Ovary (tissue), 9 donors: Measurements from ENCODE around the gene KRT85. TPM values are rescaled to one million over a fixed set of nuclear protein-coding genes. Genes with fewer than 3 reads are reported as not detected.

ENCODE experiments used
- DNase-seq, 5 donors: peaks; one replicate each; pipeline ENCODE4 v3.0.0-alpha.2; 2019 to 2020
- H3K27ac ChIP-seq, 2 donors: fragments of 200-600 bp; one replicate each; pipeline versions ENCODE4 v1.5.1 to v1.8.0; 2019 to 2022
- H3K27me3 ChIP-seq: fragments of 200-600 bp; one replicate; pipeline ENCODE4 v1.8.0; 2022
- H3K36me3 ChIP-seq: fragments of 200-600 bp; sonication (generic); one replicate; pipeline ENCODE4 v1.5.1; 2019
- H3K4me1 ChIP-seq: one replicate; pipeline ENCODE4 v1.8.1; 2013; ENCODE audit warnings: mild to moderate bottlenecking, moderate library complexity; ENCODE audit not compliant: insufficient read depth
- H3K4me3 ChIP-seq: fragments of 200-600 bp; sonication (generic); one replicate; pipeline ENCODE4 v1.5.1; 2017
- H3K9me3 ChIP-seq, 2 donors: fragments of 200-600 bp in 1 of 2; sonication (generic) in 1 of 2; one replicate each; pipeline versions ENCODE4 v1.5.1 to v1.8.1; 2013 to 2019; ENCODE audit warnings: mild to moderate bottlenecking in 1 of 2, moderate library complexity in 1 of 2
- EP300 ChIP-seq: sonication (generic); formaldehyde crosslinking; IDR thresholded peaks from one replicate; pipeline ENCODE4 v1.6.1; 2017; ENCODE audit warnings: antibody characterized with exemption
- POLR2A ChIP-seq: fragments of 450-650 bp; IDR thresholded peaks from one replicate; pipeline ENCODE4 v1.6.1; 2017; ENCODE audit warnings: antibody characterized with exemption, mild to moderate bottlenecking, moderate library complexity
- WGBS, 3 donors: extraction: QIAGEN DNeasy Blood & Tissue Kit in 1 of 3; methylation state at CpG; one replicate each; pipeline versions ENCODE4 v1.1.5 to v1.1.7; 2013 to 2017; 5-methylcytosine and 5-hydroxymethylcytosine counted together
- intact Hi-C, 4 donors: fragments of 100-400 bp; cut with DNase I; formaldehyde crosslinking; loops; one replicate each; pipeline versions ENCODE4 v1.11.0 to v1.15.1; 2022 to 2023
- polyA plus RNA-seq, 2 donors: library from polyadenylated mRNA; stranded (reverse); fragments of 200-250 nt in 1 of 2; fragments of 350-450 nt in 1 of 2; fragmentation: Illumina TruSeq in 1 of 2; extraction: RNeasy Lipid Tissue Mini Kit (QIAGEN cat#74804) in 1 of 2; gene quantifications; one replicate each; pipeline ENCODE4 v1.2.3, GENCODE V29; 2013 to 2014
- total RNA-seq, 7 donors: library from RNA; depleted of rRNA in 2 of 7; stranded (reverse); fragments of >200 nt in 2 of 7; fragmentation: NEBNext Ultra II Directional in 3 of 7; extraction: Animal tissue kit (Norgen Biotek cat#: 25700) in 3 of 7; gene quantifications; one replicate each; pipeline versions ENCODE4 v1.1.0 to v1.2.4, GENCODE V29; 2016 to 2023
- TF ChIP-seq, protein P1 (sequence below), 3 donors: fragments of 450-650 bp in 2 of 3; fragments of 200-600 bp in 1 of 3; IDR thresholded peaks; one replicate each; pipeline versions ENCODE4 v1.5.1 to v1.8.0; 2016 to 2022; ENCODE audit warnings: antibody characterized with exemption in 3 of 3, mild to moderate bottlenecking in 1 of 3
- donor health status: DM: no; HTN: no; CAD: no; lungs with moderate emphysema.
- donor health status: DM: no; HTN: no; CAD: no.
- donor health status: Bipolar disorder and iron deficiency.
- donor health status: DM: yes; HTN: yes; CAD: no.
- donor health status: DM: no; HTN: no; CAD: no.
- donor health status: DM: yes; HTN: yes; CAD: no.

Gene KRT85
- total and polyA plus RNA-seq, 9 donors: not detected

DNA sequence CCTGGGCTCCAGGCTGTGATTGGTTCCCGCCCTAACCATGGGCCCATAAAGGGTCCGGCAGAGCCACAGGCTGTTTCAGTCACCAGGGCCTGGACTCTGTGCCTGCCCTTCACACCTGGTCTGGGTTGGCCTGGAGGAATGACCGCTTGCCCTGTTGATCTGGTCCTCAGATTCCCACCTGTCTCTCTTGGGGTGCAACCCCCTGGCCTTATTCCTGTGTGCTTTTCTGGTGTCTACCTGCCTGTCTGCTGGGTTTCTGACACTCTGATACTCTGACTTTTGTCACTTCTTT, 43.2 kb downstream of the KRT85 start:
- intact Hi-C loops: no loop called here
- no peaks in the 10 kb centered on the region for H3K9me3 ChIP-seq
- WGBS, 3 donors: 80 to 92% (median 84%) methylated on average over 3 of the region's 3 CpGs
- no peak for DNase-seq
- H3K27ac ChIP-seq: no peak overlapping the region
- TF ChIP-seq EP300 (no peak), POLR2A (no peak)
- TF ChIP-seq, protein P1, sequence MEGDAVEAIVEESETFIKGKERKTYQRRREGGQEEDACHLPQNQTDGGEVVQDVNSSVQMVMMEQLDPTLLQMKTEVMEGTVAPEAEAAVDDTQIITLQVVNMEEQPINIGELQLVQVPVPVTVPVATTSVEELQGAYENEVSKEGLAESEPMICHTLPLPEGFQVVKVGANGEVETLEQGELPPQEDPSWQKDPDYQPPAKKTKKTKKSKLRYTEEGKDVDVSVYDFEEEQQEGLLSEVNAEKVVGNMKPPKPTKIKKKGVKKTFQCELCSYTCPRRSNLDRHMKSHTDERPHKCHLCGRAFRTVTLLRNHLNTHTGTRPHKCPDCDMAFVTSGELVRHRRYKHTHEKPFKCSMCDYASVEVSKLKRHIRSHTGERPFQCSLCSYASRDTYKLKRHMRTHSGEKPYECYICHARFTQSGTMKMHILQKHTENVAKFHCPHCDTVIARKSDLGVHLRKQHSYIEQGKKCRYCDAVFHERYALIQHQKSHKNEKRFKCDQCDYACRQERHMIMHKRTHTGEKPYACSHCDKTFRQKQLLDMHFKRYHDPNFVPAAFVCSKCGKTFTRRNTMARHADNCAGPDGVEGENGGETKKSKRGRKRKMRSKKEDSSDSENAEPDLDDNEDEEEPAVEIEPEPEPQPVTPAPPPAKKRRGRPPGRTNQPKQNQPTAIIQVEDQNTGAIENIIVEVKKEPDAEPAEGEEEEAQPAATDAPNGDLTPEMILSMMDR (IDR thresholded peaks at IDR 0.05): no peak
- no peaks in the 10 kb centered on the region for H3K27me3 ChIP-seq
- H3K4me1 ChIP-seq: no peaks in the 10 kb centered on the region
- H3K4me3 ChIP-seq: no peak overlapping the region
- H3K36me3 ChIP-seq: no peaks in the 10 kb centered on the region

DNA sequence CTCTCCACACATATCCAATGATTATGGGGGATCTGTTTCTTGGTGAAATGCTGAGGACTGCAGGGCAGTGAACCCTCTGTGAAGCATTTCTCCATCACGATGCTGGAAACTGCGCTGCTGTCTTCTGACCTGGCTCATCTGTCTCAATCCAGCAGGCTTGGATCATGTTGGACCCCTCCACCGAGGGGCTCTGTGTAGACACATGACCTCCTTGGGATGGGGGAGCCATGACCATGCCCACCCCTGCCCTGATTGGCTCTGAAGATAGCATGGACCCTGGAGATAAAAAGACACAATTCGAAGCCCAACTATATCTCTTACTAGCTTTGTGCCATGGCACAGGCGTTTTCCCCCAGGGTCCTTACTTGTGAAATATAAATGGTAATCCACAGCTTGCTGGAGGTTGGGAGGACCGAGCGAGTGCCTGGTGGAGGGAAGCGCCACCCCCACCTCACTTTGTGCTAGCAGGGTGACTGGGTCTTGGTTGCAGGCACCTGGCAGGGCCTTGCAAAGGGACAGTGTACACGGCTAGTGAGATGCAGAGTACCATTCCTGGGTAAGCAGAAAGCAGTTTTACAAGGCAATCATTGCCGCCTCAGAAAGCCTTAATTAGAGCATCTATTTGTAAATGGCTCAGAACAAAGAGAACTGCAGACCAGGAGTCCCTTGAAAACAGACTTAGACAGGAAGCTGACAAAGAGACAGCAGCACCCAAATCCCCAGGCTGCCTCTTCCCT, 43.7 kb downstream of the KRT85 start:
- H3K9me3 ChIP-seq: no peaks in the 10 kb centered on the region
- H3K27me3 ChIP-seq: no peaks in the 10 kb centered on the region
- TF ChIP-seq EP300: no peak
- no peak for TF ChIP-seq POLR2A
- TF ChIP-seq, protein P1 (IDR thresholded peaks at IDR 0.05): no peak
- intact Hi-C loops: no loop called here
- H3K27ac ChIP-seq: no peak overlapping the region
- H3K4me1 ChIP-seq: no peaks in the 10 kb centered on the region
- 83 to 89% (median 89%) methylated on average over 10 of the region's 10 CpGs for WGBS, 3 donors
- DNase-seq: peak in 1 of 5 donors; percentile 7
- no peaks in the 10 kb centered on the region for H3K36me3 ChIP-seq
- H3K4me3 ChIP-seq: no peak overlapping the region

- TF ChIP-seq, protein P1 (IDR thresholded peaks at IDR 0.05): no peak
- TF ChIP-seq EP300 (no peak), POLR2A (no peak)
- no peak for DNase-seq
- Histone ChIP-seq H3K36me3 (no peaks in the 10 kb centered on the region), H3K4me1 (no peaks in the 10 kb centered on the region), H3K27ac (no peak overlapping the region), H3K9me3 (no peaks in the 10 kb centered on the region), H3K4me3 (no peak overlapping the region), H3K27me3 (no peaks in the 10 kb centered on the region)
- intact Hi-C loops: no loop called here
- 66 to 79% (median 78%) methylated on average over 1 of the region's 1 CpG for WGBS, 3 donors
These were observed 44.3 kb downstream of the KRT85 start for GRCh38 chr12:52323001-52323400.

DNA sequence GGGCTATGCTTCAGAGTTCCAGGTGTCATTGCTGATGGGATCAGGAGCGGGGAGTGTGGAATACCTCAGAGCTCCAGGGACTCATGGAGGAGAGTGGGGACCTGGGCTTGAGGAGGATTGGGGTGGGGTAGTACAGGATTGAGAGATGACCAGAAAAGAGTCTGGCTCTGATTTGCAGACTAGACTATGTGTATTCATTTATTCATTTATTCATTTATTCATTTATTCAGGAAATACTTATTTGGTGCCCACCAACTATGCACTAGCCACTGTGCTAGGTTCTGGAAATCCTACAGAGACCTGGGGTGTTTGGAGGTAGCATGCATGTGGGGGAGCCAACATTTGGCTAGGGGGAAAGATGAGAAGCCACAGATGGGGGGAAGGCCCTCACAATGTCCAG, 45.2 kb downstream of the KRT85 start:
- Histone ChIP-seq H3K4me3 (no peak overlapping the region), H3K36me3 (no peaks in the 10 kb centered on the region), H3K27me3 (no peaks in the 10 kb centered on the region), H3K4me1 (no peaks in the 10 kb centered on the region), H3K27ac (no peak overlapping the region), H3K9me3 (no peaks in the 10 kb centered on the region)
- 95 to 100% (median 96%) methylated on average over 1 of the region's 1 CpG for WGBS, 3 donors
- no peak for DNase-seq
- intact Hi-C loops: no loop called here
- TF ChIP-seq, protein P1 (IDR thresholded peaks at IDR 0.05): no peak
- TF ChIP-seq POLR2A: no peak
- no peak for TF ChIP-seq EP300
